ENCODE results near the gene OSBPL2.

DNA sequence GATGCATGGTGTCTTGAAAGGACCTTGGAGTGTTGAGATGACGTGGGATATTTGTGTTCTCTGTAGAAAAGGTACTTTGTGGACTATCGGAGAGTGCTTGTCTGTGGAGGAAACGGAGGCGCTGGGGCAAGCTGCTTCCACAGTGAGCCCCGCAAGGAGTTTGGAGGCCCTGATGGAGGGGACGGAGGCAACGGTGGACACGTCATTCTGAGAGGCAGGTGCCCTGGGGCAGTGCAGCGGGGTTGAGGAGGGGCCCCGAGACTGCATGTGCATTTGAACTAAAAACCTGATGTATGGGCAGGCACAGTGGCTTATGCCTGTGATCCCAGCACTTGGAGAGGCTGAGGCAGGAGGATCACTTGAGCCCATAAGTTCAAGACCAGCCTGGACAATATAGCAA lies 42.6 kb upstream of the OSBPL2 start:
- TF ChIP-seq POLR2AphosphoS5 (IDR thresholded peaks at IDR 0.05; ENCODE audit: borderline replicate concordance, low read depth, low read length) (no peak), EZH2 (IDR thresholded peaks at IDR 0.05) (no peak), FOXP2 (optimal IDR thresholded peaks at IDR 0.05; ENCODE audit: control extremely low read depth, extremely low read length, insufficient read depth) (no peak)
